Activated CD8-positive, alpha-beta memory T cell treated with anti-CD3 and anti-CD28 coated beads for 24 hours (primary cell): ENCODE results near the gene ELMOD2.

ENCODE experiments used
- DNase-seq: peaks from one replicate; pipeline ENCODE4 v3.0.0-alpha.2; 2020

Gene ELMOD2

GRCh38 chr4:140584439-140584838 lies 60.5 kb downstream of the ELMOD2 start:
- DNase-seq = no peak

GRCh38 chr4:140595065-140595464 lies 71.1 kb downstream of the ELMOD2 start:
- no peak for DNase-seq

- DNase-seq = no peak
Observed at GRCh38 chr4:140600408-140600807, 76.4 kb downstream of the ELMOD2 start.

- DNase-seq = no peak
Observed at GRCh38 chr4:140602714-140603113, 78.7 kb downstream of the ELMOD2 start.

GRCh38 chr4:140603286-140603685 lies 79.3 kb downstream of the ELMOD2 start:
- no peak for DNase-seq
